ENCODE measurements around the gene PREP.
"Not testable (repeated sequence)": the region's sequence is repeated elsewhere in the genome, so short reads cannot be mapped to it uniquely, and the experiment has no call there.

The PREP gene

GRCh38 chr6:105338350-105338983 is 64.4 kb downstream of the PREP start:
- not testable (repeated sequence) for DNase-seq

- DNase-seq = no peak
Measured at GRCh38 chr6:105336986-105337385, 65.9 kb downstream of the PREP start.

- no peak for DNase-seq
Measured at GRCh38 chr6:105332576-105332975, 70.3 kb downstream of the PREP start.

GRCh38 chr6:105331927-105332326 is 71.0 kb downstream of the PREP start:
- DNase-seq = no peak

- DNase-seq = no peak
Measured at GRCh38 chr6:105330913-105331312, 72.0 kb downstream of the PREP start.

GRCh38 chr6:105330364-105330763 is 72.5 kb downstream of the PREP start:
- no peak for DNase-seq

- peak; percentile 78 for DNase-seq
Measured at GRCh38 chr6:105326833-105327770, 75.8 kb downstream of the PREP start.

- peak; percentile 91 for DNase-seq
Measured at GRCh38 chr6:105326216-105326615, 76.7 kb downstream of the PREP start.

GRCh38 chr6:105324386-105324950 is 78.4 kb downstream of the PREP start:
- DNase-seq = peak; percentile 58

- DNase-seq = no peak
Measured at GRCh38 chr6:105322499-105323225, 80.2 kb downstream of the PREP start.

- no peak for DNase-seq
Measured at GRCh38 chr6:105321728-105322127, 81.2 kb downstream of the PREP start.

GRCh38 chr6:105321207-105321606 is 81.7 kb downstream of the PREP start:
- DNase-seq = no peak

- DNase-seq = no peak
Measured at GRCh38 chr6:105320765-105321164, 82.1 kb downstream of the PREP start.

- DNase-seq = no peak
Measured at GRCh38 chr6:105320271-105320670, 82.6 kb downstream of the PREP start.

- DNase-seq = no peak
Measured at GRCh38 chr6:105319331-105319730, 83.6 kb downstream of the PREP start.

GRCh38 chr6:105318660-105319059 is 84.2 kb downstream of the PREP start:
- peak; percentile 74 for DNase-seq

- DNase-seq = no peak
Measured at GRCh38 chr6:105317607-105318533, 85.0 kb downstream of the PREP start.

- no peak for DNase-seq
Measured at GRCh38 chr6:105313211-105313610, 89.7 kb downstream of the PREP start.

GRCh38 chr6:105310947-105311346 is 91.9 kb downstream of the PREP start:
- no peak for DNase-seq

GRCh38 chr6:105310371-105310770 is 92.5 kb downstream of the PREP start:
- no peak for DNase-seq

- no peak for DNase-seq
Measured at GRCh38 chr6:105308840-105309239, 94.0 kb downstream of the PREP start.

GRCh38 chr6:105305521-105305920 is 97.4 kb downstream of the PREP start:
- no peak for DNase-seq

Measured in HCEC 1CT (cell line).